Measurements from ENCODE around the gene KLHL26. TPM values are rescaled to one million over a fixed set of nuclear protein-coding genes. Genes with fewer than 3 reads are reported as not detected.

The KLHL26 gene
- total and polyA plus RNA-seq, 9 of the 15 experiments (the other 6 are each of a cell fraction or from before 2014, with no cell fraction given), result 0.13 to 13.3 (median 1.4) TPM

DNA sequence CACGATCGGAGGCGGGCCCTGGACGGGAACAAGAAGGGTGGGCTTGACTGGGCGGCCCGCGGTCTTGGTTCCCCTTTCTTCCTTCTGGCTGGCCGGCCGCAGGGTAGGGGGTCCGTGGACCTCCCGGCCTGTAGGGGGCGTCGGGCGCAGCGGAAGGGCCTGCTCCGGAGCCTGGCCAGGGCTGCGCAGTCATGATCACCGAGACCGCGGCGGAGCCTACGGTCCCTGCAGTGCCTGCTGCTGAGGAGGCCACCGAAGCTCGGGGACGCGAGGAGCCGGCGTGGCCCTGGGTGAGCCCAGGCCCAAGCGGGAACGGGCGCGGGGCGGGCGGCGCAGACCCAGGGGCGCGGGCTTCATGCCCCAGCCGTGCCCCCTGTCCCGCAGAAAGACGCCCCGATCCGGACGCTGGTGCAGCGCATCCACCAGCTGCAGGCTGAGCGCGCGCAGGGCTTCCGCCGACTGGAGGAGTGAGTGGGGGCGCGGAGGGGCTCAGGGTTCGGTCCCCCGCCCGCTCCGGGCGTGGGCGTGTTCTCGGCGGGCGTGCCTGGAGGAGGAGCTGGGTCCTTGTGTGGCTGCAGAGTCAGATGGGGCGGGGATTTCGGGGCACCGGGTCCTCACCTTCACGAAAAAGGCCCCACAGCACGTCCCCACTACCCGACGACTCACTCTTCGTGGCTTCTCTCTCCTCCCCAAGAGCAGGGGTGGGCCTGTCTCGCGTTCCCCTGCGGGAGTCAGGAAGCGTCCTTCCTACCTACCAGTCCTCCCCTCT is 48.0 kb upstream of the KLHL26 start, which contains the start of gene REX1BD (continued):
- TF ChIP-seq, protein P1, sequence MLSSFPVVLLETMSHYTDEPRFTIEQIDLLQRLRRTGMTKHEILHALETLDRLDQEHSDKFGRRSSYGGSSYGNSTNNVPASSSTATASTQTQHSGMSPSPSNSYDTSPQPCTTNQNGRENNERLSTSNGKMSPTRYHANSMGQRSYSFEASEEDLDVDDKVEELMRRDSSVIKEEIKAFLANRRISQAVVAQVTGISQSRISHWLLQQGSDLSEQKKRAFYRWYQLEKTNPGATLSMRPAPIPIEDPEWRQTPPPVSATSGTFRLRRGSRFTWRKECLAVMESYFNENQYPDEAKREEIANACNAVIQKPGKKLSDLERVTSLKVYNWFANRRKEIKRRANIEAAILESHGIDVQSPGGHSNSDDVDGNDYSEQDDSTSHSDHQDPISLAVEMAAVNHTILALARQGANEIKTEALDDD (IDR thresholded peaks at IDR 0.05), result no peak
- TF ChIP-seq, protein P2, sequence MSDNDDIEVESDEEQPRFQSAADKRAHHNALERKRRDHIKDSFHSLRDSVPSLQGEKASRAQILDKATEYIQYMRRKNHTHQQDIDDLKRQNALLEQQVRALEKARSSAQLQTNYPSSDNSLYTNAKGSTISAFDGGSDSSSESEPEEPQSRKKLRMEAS (CRISPR knock-in tag; IDR thresholded peaks at IDR 0.05), result no peak
- TF ChIP-seq CSDE1 (IDR thresholded peaks at IDR 0.05) (no peak), ARNT (IDR thresholded peaks at IDR 0.05) (peak in 1 of 2 experiments; percentile 42; a peak in 1 of 4 replicates), POLR2H (tag; IDR thresholded peaks at IDR 0.05; ENCODE audit: low read depth) (peak; percentile 24; the same call in 1 of the 2 replicates), ELF4 (CRISPR knock-in tag; IDR thresholded peaks at IDR 0.05) (no peak), ZFP30 (CRISPR knock-in tag; IDR thresholded peaks at IDR 0.05; ENCODE audit: borderline replicate concordance) (no peak), ZNF586 (CRISPR knock-in tag; conservative IDR thresholded peaks at IDR 0.05) (no peak), HDAC1 (IDR thresholded peaks at IDR 0.05) (peak in 1 of 2 experiments; percentile 90; a peak in 2 of 4 replicates), ZEB2 (IDR thresholded peaks at IDR 0.05) (no peak), BRD4 (IDR thresholded peaks at IDR 0.05) (no peak), CREB1 (IDR thresholded peaks at IDR 0.05) (peak; percentile 47; the same call in 1 of the 2 replicates), CREB1 (CRISPR knock-in tag; IDR thresholded peaks at IDR 0.05) (peak; percentile 78), DMBX1 (CRISPR knock-in tag; IDR thresholded peaks at IDR 0.05; ENCODE audit: borderline replicate concordance) (no peak), ZNF354B (CRISPR knock-in tag; IDR thresholded peaks at IDR 0.05) (0 out of 2 replicates have a peak, but pooled peaks have one; percentile 3), MAFK (IDR thresholded peaks at IDR 0.05; ENCODE audit: low read length) (peak; percentile 30; the same call in 1 of the 2 replicates), RB1 (IDR thresholded peaks at IDR 0.05; ENCODE audit: low read depth) (peak; percentile 93), CEBPG (CRISPR knock-in tag; IDR thresholded peaks at IDR 0.05) (no peak), CEBPG (tag; conservative IDR thresholded peaks at IDR 0.05 in 1 of 2, IDR thresholded peaks at IDR 0.05 in 1 of 2) (no peak), ZNF165 (CRISPR knock-in tag; IDR thresholded peaks at IDR 0.05; ENCODE audit: borderline replicate concordance) (peak; percentile 38; the same call in 1 of the 2 replicates), MBD2 (IDR thresholded peaks at IDR 0.05; ENCODE audit: borderline replicate concordance, low read depth) (peak; percentile 23; the same call in 1 of the 2 replicates), XRCC5 (IDR thresholded peaks at IDR 0.05; ENCODE audit: low read depth, low read length) (peak; percentile 94), KLF10 (CRISPR knock-in tag; IDR thresholded peaks at IDR 0.05) (no peak)
- TF ChIP-seq, protein P3, sequence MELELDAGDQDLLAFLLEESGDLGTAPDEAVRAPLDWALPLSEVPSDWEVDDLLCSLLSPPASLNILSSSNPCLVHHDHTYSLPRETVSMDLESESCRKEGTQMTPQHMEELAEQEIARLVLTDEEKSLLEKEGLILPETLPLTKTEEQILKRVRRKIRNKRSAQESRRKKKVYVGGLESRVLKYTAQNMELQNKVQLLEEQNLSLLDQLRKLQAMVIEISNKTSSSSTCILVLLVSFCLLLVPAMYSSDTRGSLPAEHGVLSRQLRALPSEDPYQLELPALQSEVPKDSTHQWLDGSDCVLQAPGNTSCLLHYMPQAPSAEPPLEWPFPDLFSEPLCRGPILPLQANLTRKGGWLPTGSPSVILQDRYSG (tag; conservative IDR thresholded peaks at IDR 0.05; ENCODE audit: low read depth), result 0 out of 2 replicates have a peak, but pooled peaks have one; percentile 21
- TF ChIP-seq, protein P4, sequence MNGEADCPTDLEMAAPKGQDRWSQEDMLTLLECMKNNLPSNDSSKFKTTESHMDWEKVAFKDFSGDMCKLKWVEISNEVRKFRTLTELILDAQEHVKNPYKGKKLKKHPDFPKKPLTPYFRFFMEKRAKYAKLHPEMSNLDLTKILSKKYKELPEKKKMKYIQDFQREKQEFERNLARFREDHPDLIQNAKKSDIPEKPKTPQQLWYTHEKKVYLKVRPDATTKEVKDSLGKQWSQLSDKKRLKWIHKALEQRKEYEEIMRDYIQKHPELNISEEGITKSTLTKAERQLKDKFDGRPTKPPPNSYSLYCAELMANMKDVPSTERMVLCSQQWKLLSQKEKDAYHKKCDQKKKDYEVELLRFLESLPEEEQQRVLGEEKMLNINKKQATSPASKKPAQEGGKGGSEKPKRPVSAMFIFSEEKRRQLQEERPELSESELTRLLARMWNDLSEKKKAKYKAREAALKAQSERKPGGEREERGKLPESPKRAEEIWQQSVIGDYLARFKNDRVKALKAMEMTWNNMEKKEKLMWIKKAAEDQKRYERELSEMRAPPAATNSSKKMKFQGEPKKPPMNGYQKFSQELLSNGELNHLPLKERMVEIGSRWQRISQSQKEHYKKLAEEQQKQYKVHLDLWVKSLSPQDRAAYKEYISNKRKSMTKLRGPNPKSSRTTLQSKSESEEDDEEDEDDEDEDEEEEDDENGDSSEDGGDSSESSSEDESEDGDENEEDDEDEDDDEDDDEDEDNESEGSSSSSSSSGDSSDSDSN (IDR thresholded peaks at IDR 0.05; ENCODE audit: borderline replicate concordance in 1 of 2, low read depth in 2 of 2, low read length in 2 of 2), result peak; percentile 68 to 95; a peak in 3 of 4 replicates
